Ishikawa (cell line): ENCODE data around the gene NR2C2AP.

ENCODE experiments used
- CEBPB ChIP-seq: IDR thresholded peaks from 2 replicates; pipeline ENCODE4 v1.6.1; 2012
- EGR1 ChIP-seq: IDR thresholded peaks from 2 replicates; pipeline ENCODE4 v1.6.1; 2012
- EP300 ChIP-seq: IDR thresholded peaks from 2 replicates; pipeline ENCODE4 v1.6.1; 2012; ENCODE audit warnings: borderline replicate concordance
- NFIC ChIP-seq: IDR thresholded peaks from 2 replicates; pipeline ENCODE4 v1.6.1; 2012
- RAD21 ChIP-seq: IDR thresholded peaks from 2 replicates; pipeline ENCODE4 v1.6.1; 2012; ENCODE audit warnings: low read depth
- TAF1 ChIP-seq: IDR thresholded peaks from 2 replicates; pipeline ENCODE4 v1.6.1; 2012; ENCODE audit warnings: low read depth, mild to moderate bottlenecking
- TCF12 ChIP-seq: IDR thresholded peaks from 2 replicates; pipeline ENCODE4 v1.6.1; 2012; ENCODE audit warnings: low read depth
- TEAD4 ChIP-seq: IDR thresholded peaks from 2 replicates; pipeline ENCODE4 v1.6.1; 2012
- YY1 ChIP-seq: IDR thresholded peaks from 2 replicates; pipeline ENCODE4 v1.6.1; 2012; ENCODE audit warnings: low read depth
- TF ChIP-seq, protein P1 (sequence below): IDR thresholded peaks from 2 replicates; pipeline ENCODE4 v1.6.1; 2012
- TF ChIP-seq, protein P2 (sequence below): IDR thresholded peaks from 2 replicates; pipeline ENCODE4 v1.6.1; 2012; ENCODE audit warnings: low read depth, mild to moderate bottlenecking
- TF ChIP-seq, protein P3 (sequence below): IDR thresholded peaks from 2 replicates; pipeline ENCODE4 v1.6.1; 2012

DNA sequence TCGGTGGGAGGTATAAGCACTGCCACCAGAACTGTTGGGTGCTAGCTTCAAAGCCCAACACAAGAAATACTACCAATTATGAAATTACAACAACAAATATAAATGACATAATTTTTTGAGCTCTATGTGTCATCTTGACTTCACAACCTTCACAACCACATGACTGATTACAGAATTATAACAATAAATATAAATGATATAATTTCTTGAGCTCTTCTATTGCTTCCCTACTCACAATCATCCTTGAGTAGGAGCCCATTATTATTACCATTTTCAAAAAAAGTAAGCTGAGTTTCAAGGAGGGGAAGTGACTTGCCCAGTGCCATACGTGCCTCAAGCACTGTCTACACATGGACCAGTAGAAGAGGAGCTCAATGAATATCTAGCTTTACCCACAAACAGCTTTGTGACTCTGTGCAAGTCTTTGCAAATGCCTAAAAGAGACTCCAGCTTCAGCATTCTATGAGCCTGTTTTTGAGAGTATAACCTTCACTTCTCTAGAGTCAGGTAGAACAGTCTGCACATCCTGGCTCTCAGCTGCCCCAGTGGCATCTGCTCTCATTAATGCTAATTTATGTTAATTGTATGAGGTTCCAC, 31.1 kb upstream of the NR2C2AP start:
- TF ChIP-seq TAF1 (no peak), TCF12 (no peak), EP300 (no peak), RAD21 (no peak), CEBPB (no peak), NFIC (no peak), YY1 (no peak), EGR1 (no peak), TEAD4 (no peak)
- TF ChIP-seq, protein P1, sequence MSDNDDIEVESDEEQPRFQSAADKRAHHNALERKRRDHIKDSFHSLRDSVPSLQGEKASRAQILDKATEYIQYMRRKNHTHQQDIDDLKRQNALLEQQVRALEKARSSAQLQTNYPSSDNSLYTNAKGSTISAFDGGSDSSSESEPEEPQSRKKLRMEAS = no peak
- TF ChIP-seq, protein P2, sequence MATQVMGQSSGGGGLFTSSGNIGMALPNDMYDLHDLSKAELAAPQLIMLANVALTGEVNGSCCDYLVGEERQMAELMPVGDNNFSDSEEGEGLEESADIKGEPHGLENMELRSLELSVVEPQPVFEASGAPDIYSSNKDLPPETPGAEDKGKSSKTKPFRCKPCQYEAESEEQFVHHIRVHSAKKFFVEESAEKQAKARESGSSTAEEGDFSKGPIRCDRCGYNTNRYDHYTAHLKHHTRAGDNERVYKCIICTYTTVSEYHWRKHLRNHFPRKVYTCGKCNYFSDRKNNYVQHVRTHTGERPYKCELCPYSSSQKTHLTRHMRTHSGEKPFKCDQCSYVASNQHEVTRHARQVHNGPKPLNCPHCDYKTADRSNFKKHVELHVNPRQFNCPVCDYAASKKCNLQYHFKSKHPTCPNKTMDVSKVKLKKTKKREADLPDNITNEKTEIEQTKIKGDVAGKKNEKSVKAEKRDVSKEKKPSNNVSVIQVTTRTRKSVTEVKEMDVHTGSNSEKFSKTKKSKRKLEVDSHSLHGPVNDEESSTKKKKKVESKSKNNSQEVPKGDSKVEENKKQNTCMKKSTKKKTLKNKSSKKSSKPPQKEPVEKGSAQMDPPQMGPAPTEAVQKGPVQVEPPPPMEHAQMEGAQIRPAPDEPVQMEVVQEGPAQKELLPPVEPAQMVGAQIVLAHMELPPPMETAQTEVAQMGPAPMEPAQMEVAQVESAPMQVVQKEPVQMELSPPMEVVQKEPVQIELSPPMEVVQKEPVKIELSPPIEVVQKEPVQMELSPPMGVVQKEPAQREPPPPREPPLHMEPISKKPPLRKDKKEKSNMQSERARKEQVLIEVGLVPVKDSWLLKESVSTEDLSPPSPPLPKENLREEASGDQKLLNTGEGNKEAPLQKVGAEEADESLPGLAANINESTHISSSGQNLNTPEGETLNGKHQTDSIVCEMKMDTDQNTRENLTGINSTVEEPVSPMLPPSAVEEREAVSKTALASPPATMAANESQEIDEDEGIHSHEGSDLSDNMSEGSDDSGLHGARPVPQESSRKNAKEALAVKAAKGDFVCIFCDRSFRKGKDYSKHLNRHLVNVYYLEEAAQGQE = no peak
- TF ChIP-seq, protein P3, sequence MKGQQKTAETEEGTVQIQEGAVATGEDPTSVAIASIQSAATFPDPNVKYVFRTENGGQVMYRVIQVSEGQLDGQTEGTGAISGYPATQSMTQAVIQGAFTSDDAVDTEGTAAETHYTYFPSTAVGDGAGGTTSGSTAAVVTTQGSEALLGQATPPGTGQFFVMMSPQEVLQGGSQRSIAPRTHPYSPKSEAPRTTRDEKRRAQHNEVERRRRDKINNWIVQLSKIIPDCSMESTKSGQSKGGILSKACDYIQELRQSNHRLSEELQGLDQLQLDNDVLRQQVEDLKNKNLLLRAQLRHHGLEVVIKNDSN = no peak
